Stimulated activated CD4-positive, alpha-beta T cell treated with anti-CD3 and anti-CD28 coated beads, Interleukin-1b, Interleukin-23, amount 100 ng/mL, for 24 hours (primary cell): ENCODE data around the gene MUC15.

ENCODE experiments used
- DNase-seq, 4 experiments: peaks; one replicate each; pipeline ENCODE4 v3.0.0-alpha.2; 2020; ENCODE audit warnings: low read depth in 4 of 4, low spot score in 1 of 4

The MUC15 gene

DNA sequence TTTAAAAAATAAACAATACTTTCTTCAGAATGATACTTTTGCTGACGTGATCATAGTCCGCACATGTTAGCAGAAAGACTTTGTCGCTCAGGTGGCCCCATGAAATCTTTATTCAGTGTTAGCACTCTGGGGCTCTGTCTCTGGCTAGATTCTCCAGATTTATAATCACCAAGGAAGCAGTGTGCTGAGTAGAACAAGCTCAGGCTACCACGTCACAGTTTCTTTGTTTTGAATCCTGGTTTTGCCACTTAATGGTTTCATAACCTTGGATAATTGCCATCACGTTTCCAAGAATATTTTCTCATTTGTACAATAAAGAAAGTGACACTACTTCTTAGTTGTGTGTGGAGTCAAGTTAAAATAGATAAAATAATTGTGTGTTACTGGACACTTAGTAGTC is 3.9 kb upstream of the MUC15 start:
- no peak for DNase-seq

DNA sequence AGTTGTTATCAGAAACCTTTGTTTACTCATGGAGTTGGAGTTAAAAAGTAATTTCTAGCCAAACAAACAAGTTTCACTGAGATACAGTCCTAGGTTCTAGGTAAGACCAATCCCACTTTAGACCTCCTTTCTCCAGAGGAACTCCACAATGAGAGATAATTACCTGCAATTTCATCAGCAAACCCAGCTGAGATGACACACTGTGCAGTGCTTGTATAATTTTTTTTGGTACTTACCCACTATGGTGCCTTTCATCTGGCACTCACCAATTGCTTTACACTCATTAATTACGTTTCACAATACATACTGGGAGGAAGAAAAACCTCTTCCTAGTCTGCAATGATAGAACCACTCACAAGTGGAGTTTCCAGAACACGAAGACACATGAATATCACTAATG is 1.8 kb upstream of the MUC15 start:
- no peak for DNase-seq

DNA sequence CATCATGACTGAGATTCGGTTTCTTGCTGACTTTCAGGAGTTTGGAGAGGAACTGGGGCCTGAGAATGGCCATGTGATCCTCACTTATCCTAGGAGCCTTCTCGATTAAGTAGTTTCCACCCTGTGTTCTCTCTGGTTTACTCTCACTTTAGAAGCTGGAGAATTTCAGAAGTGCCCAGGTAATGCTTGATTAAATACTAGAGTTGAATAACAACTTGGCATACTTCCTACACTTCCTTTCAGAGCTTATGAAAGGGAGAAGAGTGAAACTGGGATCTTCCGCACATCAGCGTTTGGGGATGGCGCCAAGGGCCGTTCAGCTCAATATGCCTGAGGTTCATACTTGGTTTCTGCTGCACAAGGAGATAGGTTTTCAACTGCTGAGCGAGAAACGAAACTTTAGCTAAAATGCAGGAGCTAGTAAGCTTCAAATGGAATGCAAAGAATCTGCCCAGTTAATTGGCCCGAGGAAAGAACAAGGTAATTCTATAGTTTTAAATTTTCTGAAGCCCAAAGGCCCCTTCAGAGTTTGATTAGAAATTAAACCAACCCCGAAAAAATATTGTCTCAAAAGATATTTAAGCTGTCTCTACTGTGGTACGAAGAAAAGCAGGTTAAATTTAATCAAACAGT is 823 bp upstream of the MUC15 start:
- no peak for DNase-seq

DNA sequence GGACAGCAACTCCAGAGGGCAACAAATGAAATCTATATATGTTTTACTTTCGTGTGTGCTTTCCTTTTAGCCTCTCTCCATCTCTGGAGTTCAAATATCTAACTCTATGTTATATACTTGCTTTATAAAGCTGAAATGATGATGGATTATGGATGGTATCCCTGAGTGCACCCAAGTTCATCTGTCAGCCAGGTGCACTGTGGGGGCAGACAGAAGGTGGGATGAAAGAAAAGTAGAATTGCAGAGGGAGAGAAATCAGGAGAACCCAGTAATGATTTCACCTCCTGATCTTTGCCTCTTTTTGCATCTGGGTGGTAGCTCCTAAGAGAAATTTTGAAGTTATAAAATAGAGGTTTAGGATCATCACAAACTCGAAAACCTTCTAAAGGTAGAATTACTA is 2.4 kb downstream of the MUC15 start:
- no peak for DNase-seq

DNA sequence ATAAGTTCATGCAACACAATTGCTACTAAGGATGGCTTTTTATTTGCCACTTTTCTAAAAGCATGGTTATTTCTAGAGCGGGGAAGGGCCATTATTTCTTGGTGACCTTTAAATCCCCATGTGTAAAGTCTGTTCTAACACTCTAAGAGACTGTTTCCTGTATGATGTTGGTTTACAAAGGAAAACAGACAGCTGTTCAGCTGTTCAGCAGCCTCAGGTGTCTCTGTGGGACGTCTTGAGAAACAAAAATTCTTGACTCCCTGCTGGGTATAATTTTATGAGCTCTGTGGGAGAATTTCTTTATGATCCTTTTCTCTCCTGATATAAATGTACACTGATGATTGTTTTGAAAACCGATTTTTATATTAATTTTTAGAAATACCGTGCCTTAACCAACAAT is 13.9 kb downstream of the MUC15 start:
- DNase-seq = no peak

DNA sequence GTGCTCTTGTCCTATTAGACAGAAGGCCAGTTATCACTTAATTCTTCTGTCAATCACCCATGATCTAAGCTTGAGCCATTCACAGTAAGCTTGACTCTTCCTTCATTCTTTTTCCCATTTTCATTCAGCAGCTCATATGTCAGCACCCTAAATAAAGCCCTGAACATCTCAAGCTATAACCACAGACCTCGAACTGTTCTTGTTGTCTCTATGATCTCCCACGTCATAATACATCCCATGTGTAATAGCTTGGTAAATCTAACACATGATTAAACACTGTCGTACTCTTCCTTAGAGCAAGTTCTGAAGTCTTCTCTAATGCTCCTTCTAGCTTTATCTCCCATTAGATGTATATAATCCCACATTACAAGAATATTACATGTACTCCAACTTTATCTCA is 14.4 kb downstream of the MUC15 start:
- DNase-seq = no peak

DNA sequence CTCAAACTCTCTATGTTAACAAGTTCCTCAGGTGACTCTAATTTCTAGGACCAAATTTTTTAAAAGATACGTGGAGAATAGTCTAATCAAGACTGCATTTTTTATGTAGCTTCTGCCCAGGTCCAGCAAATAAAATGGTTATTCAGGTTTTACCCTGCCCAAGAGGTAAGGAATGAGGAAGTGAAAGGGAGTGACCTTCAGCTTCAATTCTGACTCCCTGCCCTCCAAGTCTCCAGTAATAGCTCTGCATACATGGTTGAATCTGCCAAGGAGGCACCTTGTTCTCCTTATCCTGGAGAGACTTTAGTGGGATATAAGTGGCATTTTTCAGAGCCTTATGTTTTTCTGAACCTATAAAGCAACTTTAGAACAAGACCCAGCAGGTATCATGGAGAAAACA is 15.5 kb downstream of the MUC15 start:
- no peak for DNase-seq

DNA sequence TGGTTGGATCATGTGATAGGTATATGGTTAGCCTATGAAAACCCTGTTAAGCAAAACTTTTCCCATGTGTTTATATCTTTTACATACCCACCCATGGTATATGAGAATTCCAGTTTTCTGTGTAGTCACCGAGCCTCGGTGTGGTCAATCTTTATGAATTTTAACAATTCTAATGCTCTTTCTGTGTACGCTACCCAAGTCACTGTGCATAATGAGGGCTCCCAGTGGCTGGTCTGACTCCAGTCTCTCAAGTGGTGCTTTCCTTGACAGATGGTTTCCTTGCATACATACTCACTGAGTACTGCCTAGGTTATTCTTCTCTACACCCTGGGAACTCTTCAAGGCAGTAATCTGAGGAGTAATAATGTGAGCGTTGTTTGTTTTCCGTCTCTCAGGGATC is 17.6 kb downstream of the MUC15 start:
- DNase-seq = no peak

DNA sequence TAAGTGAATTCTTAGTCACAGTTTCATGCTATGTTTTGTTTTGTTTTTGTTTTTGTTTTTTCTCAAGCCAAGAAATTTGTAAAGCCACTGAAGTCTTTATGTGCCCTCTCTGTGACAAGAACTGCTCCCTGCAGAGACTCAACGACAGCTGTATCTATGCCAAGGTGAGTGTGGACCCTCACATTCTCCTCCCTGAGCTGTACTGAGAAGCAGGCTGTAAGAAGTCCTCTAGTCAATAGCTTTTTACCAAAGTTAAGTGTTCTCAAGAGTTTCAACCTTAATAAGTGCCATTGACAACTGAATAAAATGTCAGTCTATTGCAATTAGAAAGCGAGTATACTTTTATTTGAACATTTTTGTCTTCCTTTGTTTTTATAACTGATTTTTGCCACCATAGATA is 18.9 kb downstream of the MUC15 start:
- no peak for DNase-seq

DNA sequence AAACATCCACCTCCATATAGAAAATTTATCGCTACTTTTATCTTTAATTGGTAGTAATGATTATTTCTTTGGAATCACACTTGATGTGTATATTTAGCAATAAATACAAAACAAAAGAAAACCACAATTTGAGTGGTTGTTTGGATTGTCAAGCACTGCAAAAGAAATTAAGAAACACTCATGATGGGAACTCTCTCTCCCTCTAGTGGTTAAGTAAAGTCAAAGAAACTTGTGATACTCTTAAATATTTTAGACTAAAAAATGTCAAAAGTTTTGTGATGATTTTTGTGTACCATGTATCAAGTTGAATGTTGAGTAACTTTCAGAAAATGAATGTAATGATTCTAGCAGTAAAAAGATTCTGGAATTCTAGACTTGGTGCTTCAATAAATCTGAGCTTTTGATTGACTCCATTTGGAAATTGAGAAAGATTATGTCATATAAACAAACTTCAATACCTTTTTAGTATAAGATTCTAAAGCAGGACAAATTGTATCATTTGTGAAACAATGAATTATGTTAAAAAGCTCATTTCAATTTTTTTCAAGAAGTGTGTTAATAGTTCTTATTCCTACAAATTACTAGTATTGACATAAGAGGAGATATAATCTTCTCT is 20.8 kb downstream of the MUC15 start:
- no peak for DNase-seq

DNA sequence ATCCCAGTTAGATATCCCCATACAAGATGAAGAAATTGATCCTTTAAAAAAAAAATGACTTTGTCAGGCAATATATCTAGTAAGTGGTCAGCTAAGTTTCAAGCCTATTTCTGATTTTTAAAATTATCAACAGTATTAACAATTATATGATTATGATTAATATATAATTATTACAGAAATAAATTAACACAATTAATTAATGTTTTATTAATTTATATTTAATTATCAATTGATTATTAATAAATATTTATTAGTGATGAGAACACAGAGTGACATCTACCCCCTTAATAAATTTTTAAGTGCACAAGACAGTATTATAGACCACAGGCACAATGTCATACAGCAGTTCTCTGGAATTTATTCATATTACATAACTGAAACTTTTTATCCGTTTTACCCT is 22.0 kb downstream of the MUC15 start:
- DNase-seq = no peak

DNA sequence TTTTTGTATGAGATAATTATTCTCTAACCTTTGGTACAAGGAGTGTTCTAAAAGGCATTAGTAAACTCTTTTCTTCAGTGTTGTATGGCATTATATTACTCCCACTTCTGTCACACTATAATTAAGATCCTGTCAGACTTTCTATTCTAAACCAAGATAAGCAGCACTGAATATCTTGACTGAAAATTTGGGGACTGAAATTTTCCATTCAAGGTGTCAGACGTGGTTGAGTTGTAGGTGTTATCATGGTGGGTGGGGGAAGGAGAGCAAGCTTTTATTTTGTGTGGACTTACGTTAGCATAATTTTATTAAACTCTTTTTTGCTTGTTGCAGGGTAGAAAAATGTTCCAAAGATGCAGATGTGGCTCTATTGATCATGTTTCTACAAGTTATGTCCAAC is 22.9 kb downstream of the MUC15 start:
- no peak for DNase-seq

DNA sequence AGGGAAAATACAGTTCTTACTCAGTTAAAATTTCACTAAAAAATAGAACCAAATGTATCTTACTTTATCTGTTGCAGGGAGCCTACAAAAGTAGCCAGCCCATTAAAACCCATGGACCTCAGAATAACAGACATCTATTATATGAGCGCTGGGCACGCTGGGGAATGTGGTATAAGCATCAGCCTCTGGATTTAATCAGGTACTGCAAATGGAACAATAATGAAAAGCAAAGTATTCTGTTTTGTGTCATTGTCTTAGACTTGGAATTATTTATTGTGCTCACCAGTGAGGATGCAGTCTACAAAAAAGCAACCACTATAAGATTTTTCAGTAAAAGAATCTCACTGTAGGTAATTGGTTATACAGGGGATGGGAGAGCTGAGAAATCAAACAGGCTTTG is 30.2 kb downstream of the MUC15 start:
- no peak for DNase-seq

DNA sequence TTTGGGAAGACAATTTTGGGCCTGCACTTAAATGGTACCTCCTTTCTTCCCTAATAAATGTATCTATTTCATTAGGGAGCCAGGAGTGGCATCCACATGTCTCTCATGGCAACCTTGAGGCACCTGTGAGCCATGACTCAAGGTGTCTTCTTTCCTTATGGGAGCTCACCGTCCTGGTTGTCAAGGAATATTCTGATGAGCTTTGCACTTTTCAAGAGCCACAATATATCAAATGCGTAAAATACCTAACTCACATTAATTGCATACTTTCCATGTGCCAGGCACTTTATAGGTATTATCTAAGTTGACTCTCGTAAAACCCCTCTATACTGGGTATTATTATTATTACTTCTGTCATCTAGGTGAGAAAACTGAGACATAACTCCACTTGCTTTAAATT is 32.5 kb downstream of the MUC15 start:
- DNase-seq = no peak

DNA sequence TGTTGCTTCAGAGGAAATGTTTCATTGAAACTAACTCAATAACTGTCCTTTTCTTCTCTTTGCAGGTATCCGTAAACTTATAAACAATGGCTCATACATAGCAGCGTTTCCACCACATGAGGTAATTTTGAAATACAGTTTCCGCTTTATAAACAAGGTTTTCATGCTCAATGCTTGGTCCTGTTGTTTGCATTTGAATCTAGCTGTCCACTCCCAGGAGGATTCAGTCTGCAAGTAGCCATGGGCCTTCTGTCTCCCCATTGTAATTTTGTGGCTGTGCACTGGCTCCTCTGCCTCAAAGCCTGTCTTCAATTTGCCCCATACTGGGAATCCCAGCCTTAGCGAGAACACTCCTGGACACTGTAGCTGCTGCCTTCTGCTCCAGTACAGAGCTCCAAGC is 34.7 kb downstream of the MUC15 start:
- DNase-seq = no peak

DNA sequence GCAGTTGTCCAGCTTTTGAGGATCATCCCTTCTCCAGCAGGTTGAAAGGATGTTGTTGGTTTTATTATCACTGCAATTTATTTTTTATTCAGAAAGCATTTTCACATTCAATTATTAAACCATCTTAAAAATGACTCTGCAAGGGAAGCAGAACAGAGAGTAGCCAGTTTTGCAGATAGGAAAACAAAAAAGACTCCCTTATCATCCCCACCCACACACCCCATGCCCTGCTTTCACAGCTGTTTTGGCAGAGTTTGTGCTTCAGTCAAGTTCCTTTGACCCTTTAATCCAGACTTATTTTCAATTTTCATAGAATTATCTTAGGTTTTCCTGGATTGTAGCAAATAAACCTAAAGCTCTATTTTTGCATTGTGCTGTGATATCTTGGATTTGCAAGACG is 44.4 kb downstream of the MUC15 start:
- DNase-seq = no peak

DNA sequence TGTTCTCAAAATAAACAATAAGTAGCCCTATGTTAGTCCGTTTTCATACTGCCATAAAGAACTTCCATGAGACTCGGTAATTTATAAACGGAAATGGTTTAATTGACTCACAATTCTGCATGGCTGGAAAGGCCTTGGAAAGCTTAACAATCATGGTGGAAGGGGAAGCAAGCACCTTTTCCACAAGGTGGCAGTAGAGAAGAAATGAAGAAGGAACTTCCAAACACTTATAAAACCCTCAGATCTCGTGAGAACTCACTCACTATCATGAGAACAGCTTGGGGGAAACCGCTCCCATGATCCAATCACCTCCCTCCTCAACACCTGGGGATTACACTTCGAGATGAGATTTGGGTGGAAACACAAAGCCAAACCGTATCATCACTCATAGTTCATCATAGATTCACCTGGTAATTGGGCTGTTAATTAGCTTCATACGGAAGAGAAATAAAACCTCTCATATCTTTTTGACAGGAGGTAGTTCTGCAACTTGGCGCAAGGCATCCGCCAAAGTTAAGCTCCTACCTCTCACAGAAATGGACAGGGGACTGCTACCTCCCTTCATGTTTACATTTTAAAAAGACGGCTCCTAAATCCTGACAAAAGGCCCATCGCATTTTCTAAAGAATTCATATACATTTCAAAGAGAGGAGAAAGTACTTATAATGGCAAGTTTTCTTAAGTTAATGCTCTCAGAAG is 49.0 kb downstream of the MUC15 start:
- no peak for DNase-seq

DNA sequence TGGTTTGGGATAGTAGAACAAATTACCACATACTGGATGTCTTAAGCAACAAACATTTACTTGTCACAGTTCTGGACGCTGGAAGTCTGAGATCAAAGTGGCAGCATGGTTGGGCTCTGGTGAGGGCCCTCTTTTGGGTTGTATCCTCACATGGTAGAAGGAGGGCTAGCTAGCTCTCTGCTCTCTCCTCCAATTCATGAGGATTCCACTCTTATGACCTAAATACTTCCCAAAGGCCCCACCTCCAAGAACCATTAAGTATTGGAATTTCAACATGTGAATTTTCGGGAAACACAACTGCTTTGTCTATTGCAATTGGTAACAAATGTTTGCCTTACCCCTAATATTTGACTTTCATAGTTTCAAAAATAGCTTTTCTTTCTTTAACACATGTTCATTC is 52.6 kb downstream of the MUC15 start:
- no peak for DNase-seq

DNA sequence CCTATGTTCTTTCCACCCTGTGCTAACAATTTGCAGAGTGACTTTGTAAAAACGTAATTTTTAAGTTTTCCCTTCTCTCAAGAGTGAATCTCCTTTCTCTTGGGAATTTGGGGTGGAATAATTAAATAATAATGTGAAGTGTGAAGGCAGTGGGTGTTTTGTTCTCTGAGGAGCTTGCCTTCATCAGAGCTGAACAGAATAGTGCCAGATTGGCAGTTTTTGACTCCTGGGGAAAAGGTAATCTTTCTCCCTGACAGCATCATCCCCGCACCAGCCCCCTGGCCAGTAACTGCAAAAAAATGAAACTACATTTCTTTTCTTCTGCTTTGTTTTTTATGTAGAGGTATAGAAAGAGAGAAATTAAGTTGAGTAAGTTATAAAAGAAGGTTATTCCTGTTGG is 59.9 kb downstream of the MUC15 start:
- DNase-seq = no peak

DNA sequence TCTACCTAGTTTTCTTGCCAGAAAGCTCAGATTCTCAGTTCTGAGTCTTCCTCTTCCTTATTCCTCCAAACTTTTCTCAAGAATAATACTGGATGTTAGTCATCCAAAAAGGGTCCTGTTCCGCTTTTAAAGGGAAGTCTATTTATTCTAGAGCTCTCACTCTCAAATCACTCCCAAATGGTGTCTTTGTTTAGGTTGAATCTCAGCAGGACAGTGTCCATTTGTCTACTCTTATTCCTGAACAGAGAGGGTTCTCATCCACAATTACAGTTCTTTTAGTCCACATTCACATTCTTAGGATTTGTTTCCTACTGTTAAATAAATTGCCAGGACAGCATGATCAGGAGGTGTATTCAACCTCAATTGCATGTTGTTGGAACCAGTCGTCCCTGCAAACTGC is 61.3 kb downstream of the MUC15 start:
- no peak for DNase-seq

DNA sequence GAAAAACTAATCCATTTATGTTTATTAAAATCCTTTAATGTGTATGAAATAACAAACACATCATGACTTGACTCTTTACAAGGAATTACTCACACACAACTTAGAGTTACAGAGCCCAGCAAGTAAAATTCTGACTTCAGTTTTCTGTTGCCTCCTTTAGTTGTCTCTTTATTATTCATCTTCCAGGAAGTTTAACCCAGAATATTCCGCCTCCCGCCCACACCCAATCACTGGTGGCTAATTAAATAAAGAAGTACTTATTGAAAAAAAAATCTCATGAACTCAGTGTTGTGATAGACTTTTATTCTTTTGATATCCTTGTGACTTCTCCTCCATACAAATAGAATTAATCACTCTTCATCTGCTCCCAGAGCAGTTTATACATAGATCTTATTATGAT is 61.9 kb downstream of the MUC15 start:
- no peak for DNase-seq
